Lower lobe of right lung (tissue), 2 donors: Measurements from ENCODE around the gene LRR1. TPM values are rescaled to one million over a fixed set of nuclear protein-coding genes. Genes with fewer than 3 reads are reported as not detected.

ENCODE experiments used
- ATAC-seq, 2 donors: fragments of 200-7000 bp; cut with Tn5 transposase; one replicate each; pipeline ENCODE4 v1.9.1; 2020 to 2022; ENCODE audit warnings: mild to moderate bottlenecking in 2 of 2, moderate library complexity in 2 of 2
- DNase-seq: peaks from one replicate; pipeline ENCODE4 v3.0.0-alpha.2; 2020
- H3K27ac ChIP-seq: fragments of 200-600 bp; one replicate; pipeline ENCODE4 v1.8.0; 2022
- H3K27me3 ChIP-seq: fragments of 200-600 bp; one replicate; pipeline ENCODE4 v1.8.0; 2022; ENCODE audit warnings: low read depth
- H3K36me3 ChIP-seq: fragments of 200-600 bp; one replicate; pipeline ENCODE4 v1.8.0; 2022; ENCODE audit warnings: mild to moderate bottlenecking
- H3K4me1 ChIP-seq: fragments of 200-600 bp; one replicate; pipeline ENCODE4 v1.8.0; 2022
- H3K4me3 ChIP-seq: fragments of 200-600 bp; one replicate; pipeline ENCODE4 v1.8.0; 2022; ENCODE audit warnings: mild to moderate bottlenecking
- H3K9me3 ChIP-seq: fragments of 200-600 bp; one replicate; pipeline ENCODE4 v1.8.0; 2022
- CTCF ChIP-seq: fragments of 200-600 bp; IDR thresholded peaks from one replicate; pipeline ENCODE4 v1.8.0; 2022; ENCODE audit warnings: antibody characterized with exemption, mild to moderate bottlenecking
- intact Hi-C: fragments of 100-400 bp; cut with DNase I; formaldehyde crosslinking; loops from one replicate; pipeline ENCODE4 v1.11.0; 2022
- total RNA-seq: library from RNA; stranded (reverse); fragmentation: NEBNext Ultra II Directional; extraction: Animal tissue kit (Norgen Biotek cat#: 25700); gene quantifications from one replicate; pipeline ENCODE4 v1.2.1, GENCODE V29; 2021
- donor health status: DM: no; HTN: yes; CAD: no; lungs with severe emphysema.

LRR1 gene
- total RNA-seq, 1 donor from 2014 or later = 9.0 TPM

GRCh38 chr14:49574038-49574437 lies 24.7 kb upstream of the LRR1 start:
- Histone ChIP-seq H3K9me3 (no peaks in the 10 kb centered on the region), H3K27ac (no peak overlapping the region), H3K4me3 (no peak overlapping the region), H3K4me1 (no peaks in the 10 kb centered on the region), H3K27me3 (no peaks in the 10 kb centered on the region), H3K36me3 (peaks cover 20% of the 10 kb centered on the region)
- TF ChIP-seq CTCF = no peak
- intact Hi-C loops = no loop called here
- ATAC-seq (no peak), DNase-seq (no peak)

GRCh38 chr14:49578141-49578540 lies 20.6 kb upstream of the LRR1 start:
- Histone ChIP-seq H3K36me3 (peaks cover 37% of the 10 kb centered on the region), H3K4me1 (peaks cover 13% of the 10 kb centered on the region), H3K4me3 (no peak overlapping the region), H3K9me3 (no peaks in the 10 kb centered on the region), H3K27me3 (no peaks in the 10 kb centered on the region), H3K27ac (no peak overlapping the region)
- intact Hi-C loops = no loop called here
- DNase-seq (no peak), ATAC-seq (no peak)
- no peak for TF ChIP-seq CTCF

- H3K36me3 ChIP-seq = peaks cover 51% of the 10 kb centered on the region
- ATAC-seq = no peak
- DNase-seq = no peak
- H3K4me3 ChIP-seq = no peak overlapping the region
- no peaks in the 10 kb centered on the region for H3K27me3 ChIP-seq
- intact Hi-C loops = no loop called here
- H3K27ac ChIP-seq = no peak overlapping the region
- peaks cover 30% of the 10 kb centered on the region for H3K4me1 ChIP-seq
- TF ChIP-seq CTCF = no peak
- H3K9me3 ChIP-seq = no peaks in the 10 kb centered on the region
These were observed 18.9 kb upstream of the LRR1 start for GRCh38 chr14:49579841-49580240.

- intact Hi-C loops = no loop called here
- TF ChIP-seq CTCF = no peak
- Histone ChIP-seq H3K36me3 (peaks cover 43% of the 10 kb centered on the region), H3K4me3 (no peak overlapping the region), H3K9me3 (no peaks in the 10 kb centered on the region), H3K27me3 (no peaks in the 10 kb centered on the region), H3K4me1 (peaks cover 35% of the 10 kb centered on the region), H3K27ac (no peak overlapping the region)
- ATAC-seq (no peak), DNase-seq (no peak)
These were observed 17.3 kb upstream of the LRR1 start for GRCh38 chr14:49581209-49582112.

GRCh38 chr14:49582113-49582977 lies 16.4 kb upstream of the LRR1 start:
- Histone ChIP-seq H3K36me3 (peaks cover 35% of the 10 kb centered on the region), H3K27ac (no peak overlapping the region), H3K27me3 (no peaks in the 10 kb centered on the region), H3K9me3 (no peaks in the 10 kb centered on the region), H3K4me1 (peaks cover 35% of the 10 kb centered on the region), H3K4me3 (no peak overlapping the region)
- ATAC-seq (no peak), DNase-seq (no peak)
- TF ChIP-seq CTCF = no peak
- intact Hi-C loops = no loop called here
